ENCODE measurements around the gene CAMSAP1.

DNA sequence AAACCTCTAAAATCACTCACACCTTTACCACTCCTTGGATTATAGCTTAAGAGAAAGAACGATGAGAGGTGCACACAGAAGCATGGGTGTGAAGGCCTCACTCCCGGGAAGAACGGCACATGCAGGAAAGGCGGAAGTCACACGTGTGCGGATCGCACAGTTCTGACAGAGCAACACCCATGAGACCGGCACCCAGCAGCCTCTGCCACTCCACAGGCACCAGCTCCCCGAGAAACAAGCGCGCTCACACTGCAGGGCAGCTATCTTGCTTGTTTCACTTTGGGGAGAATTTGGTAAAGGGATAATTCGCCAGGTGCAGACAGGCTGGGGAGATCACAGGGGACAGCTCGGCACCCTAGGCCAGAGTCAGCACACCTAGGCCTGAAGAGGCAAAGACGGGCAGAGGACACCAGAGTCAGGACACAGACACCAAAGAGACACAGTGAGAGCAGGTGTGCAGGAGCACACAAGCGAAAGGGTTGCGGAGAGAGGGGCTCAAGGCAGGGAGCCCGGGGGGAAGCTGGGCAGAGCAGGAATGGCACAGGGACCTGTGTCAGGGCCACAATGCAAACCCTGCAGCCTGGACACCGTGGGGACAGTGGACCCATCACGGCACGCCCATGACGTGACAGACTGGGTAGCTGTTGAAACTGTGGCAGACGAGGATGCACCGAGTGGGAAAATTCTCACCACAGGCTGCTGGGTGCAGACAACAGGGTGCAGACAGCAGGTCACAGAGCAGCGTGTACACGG is 81.7 kb downstream of the CAMSAP1 start:
- TF ChIP-seq, protein P1, sequence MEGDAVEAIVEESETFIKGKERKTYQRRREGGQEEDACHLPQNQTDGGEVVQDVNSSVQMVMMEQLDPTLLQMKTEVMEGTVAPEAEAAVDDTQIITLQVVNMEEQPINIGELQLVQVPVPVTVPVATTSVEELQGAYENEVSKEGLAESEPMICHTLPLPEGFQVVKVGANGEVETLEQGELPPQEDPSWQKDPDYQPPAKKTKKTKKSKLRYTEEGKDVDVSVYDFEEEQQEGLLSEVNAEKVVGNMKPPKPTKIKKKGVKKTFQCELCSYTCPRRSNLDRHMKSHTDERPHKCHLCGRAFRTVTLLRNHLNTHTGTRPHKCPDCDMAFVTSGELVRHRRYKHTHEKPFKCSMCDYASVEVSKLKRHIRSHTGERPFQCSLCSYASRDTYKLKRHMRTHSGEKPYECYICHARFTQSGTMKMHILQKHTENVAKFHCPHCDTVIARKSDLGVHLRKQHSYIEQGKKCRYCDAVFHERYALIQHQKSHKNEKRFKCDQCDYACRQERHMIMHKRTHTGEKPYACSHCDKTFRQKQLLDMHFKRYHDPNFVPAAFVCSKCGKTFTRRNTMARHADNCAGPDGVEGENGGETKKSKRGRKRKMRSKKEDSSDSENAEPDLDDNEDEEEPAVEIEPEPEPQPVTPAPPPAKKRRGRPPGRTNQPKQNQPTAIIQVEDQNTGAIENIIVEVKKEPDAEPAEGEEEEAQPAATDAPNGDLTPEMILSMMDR (IDR thresholded peaks at IDR 0.05): no peak
- TF ChIP-seq POLR2A (IDR thresholded peaks at IDR 0.05): no peak
